ENCODE measurements around the gene UMODL1.

GRCh38 chr21:42081138-42081537 is 10.0 kb downstream of the UMODL1 start:
- TF ChIP-seq, protein P1, sequence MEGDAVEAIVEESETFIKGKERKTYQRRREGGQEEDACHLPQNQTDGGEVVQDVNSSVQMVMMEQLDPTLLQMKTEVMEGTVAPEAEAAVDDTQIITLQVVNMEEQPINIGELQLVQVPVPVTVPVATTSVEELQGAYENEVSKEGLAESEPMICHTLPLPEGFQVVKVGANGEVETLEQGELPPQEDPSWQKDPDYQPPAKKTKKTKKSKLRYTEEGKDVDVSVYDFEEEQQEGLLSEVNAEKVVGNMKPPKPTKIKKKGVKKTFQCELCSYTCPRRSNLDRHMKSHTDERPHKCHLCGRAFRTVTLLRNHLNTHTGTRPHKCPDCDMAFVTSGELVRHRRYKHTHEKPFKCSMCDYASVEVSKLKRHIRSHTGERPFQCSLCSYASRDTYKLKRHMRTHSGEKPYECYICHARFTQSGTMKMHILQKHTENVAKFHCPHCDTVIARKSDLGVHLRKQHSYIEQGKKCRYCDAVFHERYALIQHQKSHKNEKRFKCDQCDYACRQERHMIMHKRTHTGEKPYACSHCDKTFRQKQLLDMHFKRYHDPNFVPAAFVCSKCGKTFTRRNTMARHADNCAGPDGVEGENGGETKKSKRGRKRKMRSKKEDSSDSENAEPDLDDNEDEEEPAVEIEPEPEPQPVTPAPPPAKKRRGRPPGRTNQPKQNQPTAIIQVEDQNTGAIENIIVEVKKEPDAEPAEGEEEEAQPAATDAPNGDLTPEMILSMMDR (IDR thresholded peaks at IDR 0.05) = no peak
- no peak for TF ChIP-seq EP300 (IDR thresholded peaks at IDR 0.05)

All from ovary (tissue), 3 donors.